Astrocyte (in vitro differentiated cells and primary cell): Measurements from ENCODE around the gene SLC6A3. TPM values are rescaled to one million over a fixed set of nuclear protein-coding genes. Genes with fewer than 3 reads are reported as not detected.

Experiments
- DNase-seq: peaks from one replicate; pipeline ENCODE4 v3.0.0-alpha.2; 2010; ENCODE audit warnings: low read depth
- FAIRE-seq: peaks from 2 replicates; lab custom pipeline; 2011; peaks lifted over from hg19 to GRCh38; lab: Jason Lieb, UNC
- H2AFZ ChIP-seq: 2 replicates; pipeline ENCODE4 v1.6.0; 2012; ENCODE audit warnings: low read depth, low read length, inconsistent platforms
- H3K27ac ChIP-seq: 2 replicates; pipeline ENCODE4 v1.5.1; 2011; ENCODE audit warnings: low read depth, low read length, inconsistent platforms
- H3K27me3 ChIP-seq: 2 replicates; pipeline ENCODE4 v1.6.0; 2011; ENCODE audit warnings: low read length, inconsistent platforms; ENCODE audit not compliant: insufficient read depth
- H3K36me3 ChIP-seq: 2 replicates; pipeline ENCODE4 v1.5.1; 2011; ENCODE audit warnings: low read length, inconsistent platforms; ENCODE audit not compliant: insufficient read depth
- H3K4me1 ChIP-seq: 2 replicates; pipeline ENCODE4 v1.5.1; 2011; ENCODE audit warnings: low read length, inconsistent platforms; ENCODE audit not compliant: insufficient read depth
- H3K4me2 ChIP-seq: 2 replicates; pipeline ENCODE4 v1.6.0; 2012; ENCODE audit warnings: low read length, inconsistent platforms
- H3K4me3 ChIP-seq: 2 replicates; pipeline ENCODE4 v1.5.1; 2011; ENCODE audit warnings: low read depth, mild to moderate bottlenecking, low read length, inconsistent platforms; ENCODE audit not compliant: insufficient read depth
- H3K79me2 ChIP-seq: 2 replicates; pipeline ENCODE4 v1.6.0; 2012; ENCODE audit warnings: mild to moderate bottlenecking, low read length, inconsistent platforms; ENCODE audit not compliant: insufficient read depth
- H3K9ac ChIP-seq: 2 replicates; pipeline ENCODE4 v1.6.0; 2012; ENCODE audit warnings: mild to moderate bottlenecking, low read length, inconsistent platforms
- H3K9me3 ChIP-seq: 2 replicates; pipeline ENCODE4 v1.5.1; 2012; ENCODE audit warnings: low read depth, mild to moderate bottlenecking, low read length, inconsistent platforms; ENCODE audit not compliant: insufficient read depth
- H4K20me1 ChIP-seq: 2 replicates; pipeline ENCODE4 v1.6.0; 2012; ENCODE audit warnings: low read length, inconsistent platforms; ENCODE audit not compliant: insufficient read depth
- H3K27ac Mint-ChIP-seq: one replicate; pipeline ENCODE4 v1.8.0; 2021; ENCODE audit warnings: mild to moderate bottlenecking, mixed read lengths; ENCODE audit not compliant: unreplicated experiment
- H3K27me3 Mint-ChIP-seq: one replicate; pipeline ENCODE4 v1.8.0; 2021; ENCODE audit warnings: low read depth, mixed read lengths; ENCODE audit not compliant: unreplicated experiment
- H3K36me3 Mint-ChIP-seq: one replicate; pipeline ENCODE4 v1.8.0; 2021; ENCODE audit warnings: low read depth, mixed read lengths; ENCODE audit not compliant: unreplicated experiment
- H3K4me1 Mint-ChIP-seq: one replicate; pipeline ENCODE4 v1.8.0; 2021; ENCODE audit warnings: low read depth, mixed read lengths; ENCODE audit not compliant: unreplicated experiment
- H3K4me3 Mint-ChIP-seq: one replicate; pipeline ENCODE4 v1.8.0; 2021; ENCODE audit warnings: mild to moderate bottlenecking, moderate library complexity, mixed read lengths; ENCODE audit not compliant: unreplicated experiment
- H3K9me3 Mint-ChIP-seq: one replicate; pipeline ENCODE4 v1.8.0; 2021; ENCODE audit warnings: mild to moderate bottlenecking, mixed read lengths; ENCODE audit not compliant: unreplicated experiment
- EZH2 ChIP-seq: IDR thresholded peaks from 2 replicates; pipeline ENCODE4 v1.6.1; 2012; ENCODE audit warnings: mild to moderate bottlenecking, low read length, inconsistent platforms; ENCODE audit not compliant: insufficient read depth
- total RNA-seq: library from RNA; stranded (reverse); gene quantifications from 2 replicates; pipeline ENCODE4 v1.2.1, GENCODE V29; 2021
- TF ChIP-seq, protein P1 (sequence below): IDR thresholded peaks from 2 replicates; pipeline ENCODE4 v1.5.1; 2011; ENCODE audit warnings: low read depth, mild to moderate bottlenecking, inconsistent platforms, low read length, moderate library complexity; ENCODE audit not compliant: insufficient read depth

SLC6A3 gene
- total RNA-seq, 1 donor from 2014 or later = 0.07 TPM

DNA sequence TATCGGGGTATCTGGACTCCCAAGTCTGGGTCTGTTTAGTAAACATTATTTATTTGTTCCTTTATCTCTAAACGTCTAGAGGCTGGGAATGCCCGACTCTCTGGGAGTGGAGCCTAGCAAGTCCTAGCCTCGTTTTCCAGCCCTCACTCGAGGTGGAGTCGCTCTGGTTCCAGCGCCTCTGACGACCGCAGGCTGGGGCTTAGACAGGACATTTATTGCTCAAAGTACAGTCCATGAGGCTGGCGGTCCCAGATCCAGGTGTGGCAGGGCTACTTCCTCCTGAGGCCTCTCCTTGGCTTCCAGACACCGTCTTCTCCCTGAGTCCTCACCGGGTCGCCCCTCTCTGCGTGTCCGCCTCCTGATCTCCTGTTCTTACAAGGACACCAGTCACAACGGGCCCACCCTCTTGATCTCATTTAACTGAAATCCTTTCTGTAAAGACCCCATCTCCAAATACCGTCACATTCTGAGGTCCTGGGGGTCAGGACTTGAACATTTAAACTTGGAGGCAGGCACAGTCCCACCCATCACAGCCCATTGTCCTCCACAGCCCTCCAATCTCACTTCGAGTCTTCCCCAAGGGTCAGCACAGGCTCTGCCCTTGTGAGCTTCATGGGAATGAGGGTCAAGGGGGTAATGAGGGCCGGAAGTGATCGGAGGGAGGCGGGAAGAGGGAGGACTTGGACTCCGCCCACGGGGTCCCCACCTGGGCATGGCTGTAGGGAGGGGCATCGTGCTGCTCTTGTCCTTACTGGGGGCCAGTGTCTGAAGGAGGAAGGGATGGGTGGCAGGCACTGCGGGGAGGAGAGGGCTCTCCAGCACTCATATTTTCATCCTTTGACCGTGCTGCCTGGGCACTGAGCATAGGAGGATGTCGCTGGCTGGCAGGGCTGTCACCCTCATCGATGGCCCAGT is 88.1 kb downstream of the SLC6A3 start:
- no peak overlapping the region for H3K27ac Mint-ChIP-seq
- TF ChIP-seq, protein P1, sequence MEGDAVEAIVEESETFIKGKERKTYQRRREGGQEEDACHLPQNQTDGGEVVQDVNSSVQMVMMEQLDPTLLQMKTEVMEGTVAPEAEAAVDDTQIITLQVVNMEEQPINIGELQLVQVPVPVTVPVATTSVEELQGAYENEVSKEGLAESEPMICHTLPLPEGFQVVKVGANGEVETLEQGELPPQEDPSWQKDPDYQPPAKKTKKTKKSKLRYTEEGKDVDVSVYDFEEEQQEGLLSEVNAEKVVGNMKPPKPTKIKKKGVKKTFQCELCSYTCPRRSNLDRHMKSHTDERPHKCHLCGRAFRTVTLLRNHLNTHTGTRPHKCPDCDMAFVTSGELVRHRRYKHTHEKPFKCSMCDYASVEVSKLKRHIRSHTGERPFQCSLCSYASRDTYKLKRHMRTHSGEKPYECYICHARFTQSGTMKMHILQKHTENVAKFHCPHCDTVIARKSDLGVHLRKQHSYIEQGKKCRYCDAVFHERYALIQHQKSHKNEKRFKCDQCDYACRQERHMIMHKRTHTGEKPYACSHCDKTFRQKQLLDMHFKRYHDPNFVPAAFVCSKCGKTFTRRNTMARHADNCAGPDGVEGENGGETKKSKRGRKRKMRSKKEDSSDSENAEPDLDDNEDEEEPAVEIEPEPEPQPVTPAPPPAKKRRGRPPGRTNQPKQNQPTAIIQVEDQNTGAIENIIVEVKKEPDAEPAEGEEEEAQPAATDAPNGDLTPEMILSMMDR = no peak
- TF ChIP-seq EZH2 = no peak
- peaks cover 13% of the 10 kb centered on the region for H3K27me3 ChIP-seq
- no peaks in the 10 kb centered on the region for H3K9me3 ChIP-seq
- no peak overlapping the region for H3K27ac ChIP-seq
- H3K36me3 Mint-ChIP-seq = peaks cover 4% of the 10 kb centered on the region
- H2AFZ ChIP-seq = no peak overlapping the region
- no peak overlapping the region for H3K4me3 Mint-ChIP-seq
- peaks cover 37% of the 10 kb centered on the region for H3K27me3 Mint-ChIP-seq
- no peaks in the 10 kb centered on the region for H3K4me1 ChIP-seq
- no peaks in the 10 kb centered on the region for H3K36me3 ChIP-seq
- H3K79me2 ChIP-seq = no peaks in the 10 kb centered on the region
- no peak overlapping the region for H3K9ac ChIP-seq
- H3K4me3 ChIP-seq = no peak overlapping the region
- FAIRE-seq (no peak), DNase-seq (no peak)
- H3K4me2 ChIP-seq = no peak overlapping the region
- no peaks in the 10 kb centered on the region for H3K9me3 Mint-ChIP-seq
- H4K20me1 ChIP-seq = no peaks in the 10 kb centered on the region
- no peaks in the 10 kb centered on the region for H3K4me1 Mint-ChIP-seq

DNA sequence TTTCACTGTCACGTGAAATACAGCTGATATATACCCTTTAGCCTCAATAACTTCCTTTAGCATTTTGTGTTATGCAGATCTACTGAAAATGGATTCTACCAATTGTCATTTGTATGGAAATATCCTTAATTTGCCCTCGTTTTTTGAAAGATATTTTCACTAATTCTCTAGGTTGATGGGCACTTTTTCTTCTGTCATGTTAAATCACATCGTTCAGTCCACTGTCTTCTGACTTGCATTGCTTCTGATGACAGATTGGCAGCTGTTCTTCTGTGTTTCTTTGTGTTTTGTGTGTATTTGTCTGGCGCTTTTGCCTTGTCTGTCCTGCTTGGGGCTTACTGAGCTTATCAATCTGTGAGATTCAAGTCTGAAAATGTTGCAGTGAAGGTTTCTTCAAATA is 90.7 kb downstream of the SLC6A3 start:
- Histone ChIP-seq H3K9ac (no peak overlapping the region), H3K4me2 (no peak overlapping the region), H3K4me1 (no peaks in the 10 kb centered on the region), H4K20me1 (no peaks in the 10 kb centered on the region), H3K27ac (no peak overlapping the region), H3K79me2 (no peaks in the 10 kb centered on the region), H3K4me3 (no peak overlapping the region), H3K36me3 (no peaks in the 10 kb centered on the region), H2AFZ (no peak overlapping the region), H3K27me3 (peaks cover 10% of the 10 kb centered on the region), H3K9me3 (no peaks in the 10 kb centered on the region)
- H3K36me3 Mint-ChIP-seq = peaks cover 4% of the 10 kb centered on the region
- no peak overlapping the region for H3K4me3 Mint-ChIP-seq
- H3K27me3 Mint-ChIP-seq = peaks cover 24% of the 10 kb centered on the region
- H3K9me3 Mint-ChIP-seq = no peaks in the 10 kb centered on the region
- H3K27ac Mint-ChIP-seq = no peak overlapping the region
- DNase-seq (no peak), FAIRE-seq (no peak)
- no peaks in the 10 kb centered on the region for H3K4me1 Mint-ChIP-seq
- TF ChIP-seq EZH2 = no peak
- TF ChIP-seq, protein P1 = no peak
